Hypothalamus (tissue), 51 donors: Measurements from ENCODE around the gene MLXIPL.
"Not testable (repeated sequence)": the region's sequence is repeated elsewhere in the genome, so short reads cannot be mapped to it uniquely, and the experiment has no call there.

ENCODE experiments used
- DNase-seq, 51 donors: peaks; one replicate each; lab custom pipeline; 2025; lab: John Stamatoyannopoulos, UW

MLXIPL gene, protein sequence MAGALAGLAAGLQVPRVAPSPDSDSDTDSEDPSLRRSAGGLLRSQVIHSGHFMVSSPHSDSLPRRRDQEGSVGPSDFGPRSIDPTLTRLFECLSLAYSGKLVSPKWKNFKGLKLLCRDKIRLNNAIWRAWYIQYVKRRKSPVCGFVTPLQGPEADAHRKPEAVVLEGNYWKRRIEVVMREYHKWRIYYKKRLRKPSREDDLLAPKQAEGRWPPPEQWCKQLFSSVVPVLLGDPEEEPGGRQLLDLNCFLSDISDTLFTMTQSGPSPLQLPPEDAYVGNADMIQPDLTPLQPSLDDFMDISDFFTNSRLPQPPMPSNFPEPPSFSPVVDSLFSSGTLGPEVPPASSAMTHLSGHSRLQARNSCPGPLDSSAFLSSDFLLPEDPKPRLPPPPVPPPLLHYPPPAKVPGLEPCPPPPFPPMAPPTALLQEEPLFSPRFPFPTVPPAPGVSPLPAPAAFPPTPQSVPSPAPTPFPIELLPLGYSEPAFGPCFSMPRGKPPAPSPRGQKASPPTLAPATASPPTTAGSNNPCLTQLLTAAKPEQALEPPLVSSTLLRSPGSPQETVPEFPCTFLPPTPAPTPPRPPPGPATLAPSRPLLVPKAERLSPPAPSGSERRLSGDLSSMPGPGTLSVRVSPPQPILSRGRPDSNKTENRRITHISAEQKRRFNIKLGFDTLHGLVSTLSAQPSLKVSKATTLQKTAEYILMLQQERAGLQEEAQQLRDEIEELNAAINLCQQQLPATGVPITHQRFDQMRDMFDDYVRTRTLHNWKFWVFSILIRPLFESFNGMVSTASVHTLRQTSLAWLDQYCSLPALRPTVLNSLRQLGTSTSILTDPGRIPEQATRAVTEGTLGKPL

DNA sequence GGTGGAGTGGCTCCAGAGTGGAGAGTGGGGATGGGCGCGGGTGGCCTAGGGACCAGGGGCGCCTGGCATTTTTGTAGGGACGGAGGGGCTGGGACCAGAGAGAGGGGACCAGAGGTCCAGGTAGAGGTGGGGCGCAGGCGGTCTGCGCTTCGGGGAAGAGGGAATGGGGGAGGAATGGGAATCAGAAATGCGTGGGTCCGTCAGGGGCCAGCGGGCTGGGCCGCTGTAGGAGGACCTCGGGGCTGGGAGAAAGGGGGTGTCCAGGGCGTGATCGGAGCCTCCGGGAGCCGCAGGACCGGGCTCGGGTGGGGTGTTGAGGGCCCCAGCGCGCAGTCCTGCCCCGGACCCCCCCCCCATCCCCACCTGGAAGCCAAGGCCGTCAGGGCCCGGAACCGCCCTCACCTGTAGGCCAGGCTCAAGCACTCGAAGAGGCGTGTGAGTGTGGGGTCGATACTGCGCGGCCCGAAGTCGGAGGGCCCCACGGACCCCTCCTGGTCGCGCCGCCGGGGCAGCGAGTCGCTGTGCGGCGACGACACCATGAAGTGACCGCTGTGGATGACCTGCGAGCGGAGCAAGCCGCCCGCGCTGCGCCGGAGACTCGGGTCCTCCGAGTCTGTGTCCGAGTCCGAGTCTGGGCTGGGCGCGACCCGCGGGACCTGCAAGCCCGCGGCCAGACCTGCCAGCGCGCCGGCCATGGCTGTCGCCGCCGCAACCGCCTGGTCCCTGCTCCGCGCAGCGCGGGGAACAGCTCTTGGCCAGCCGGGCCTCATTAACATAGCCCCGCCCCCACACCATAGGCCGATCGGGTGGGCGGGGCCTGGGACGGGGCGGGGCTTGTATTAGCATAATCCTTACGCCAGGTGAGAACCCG is at the start of gene MLXIPL:
Gene MLXIPL, minus strand, starts transcription at position 725 of the 871 bp plus-strand sequence. Its CDS starts 30 bp downstream, at position 695.
- DNase-seq: peak in 30 of 51 donors; percentile 6 to 56 (median 30)

DNA sequence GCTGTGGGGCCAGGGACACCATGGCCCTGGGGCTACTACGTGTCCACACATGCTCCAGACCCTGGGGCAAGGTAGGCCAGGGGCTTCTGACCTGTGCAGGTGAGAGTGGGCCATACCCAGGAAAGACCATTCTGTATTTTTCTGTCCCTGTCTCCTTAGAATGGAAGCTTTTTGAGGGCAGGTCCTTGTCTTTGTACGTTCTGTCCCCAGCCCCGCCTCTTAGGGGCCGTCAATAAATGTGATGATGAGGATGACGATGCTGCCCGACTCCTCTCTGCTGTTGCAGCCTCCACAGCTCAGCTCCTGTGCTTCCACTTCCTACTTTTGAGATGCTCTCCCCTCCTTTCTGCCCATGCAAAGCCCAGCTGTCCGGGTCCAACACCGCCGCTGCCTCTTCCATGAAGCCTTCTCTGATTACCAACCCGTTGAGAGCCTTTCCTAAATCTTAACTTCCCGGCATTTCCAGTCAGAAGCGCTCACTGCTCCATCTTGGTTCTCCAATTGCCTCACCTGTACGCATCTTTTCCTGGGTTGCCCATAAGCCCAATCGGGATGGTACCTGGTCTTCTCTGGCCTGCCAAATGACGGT is 47.6 kb upstream of the MLXIPL start:
- DNase-seq: no peak

DNA sequence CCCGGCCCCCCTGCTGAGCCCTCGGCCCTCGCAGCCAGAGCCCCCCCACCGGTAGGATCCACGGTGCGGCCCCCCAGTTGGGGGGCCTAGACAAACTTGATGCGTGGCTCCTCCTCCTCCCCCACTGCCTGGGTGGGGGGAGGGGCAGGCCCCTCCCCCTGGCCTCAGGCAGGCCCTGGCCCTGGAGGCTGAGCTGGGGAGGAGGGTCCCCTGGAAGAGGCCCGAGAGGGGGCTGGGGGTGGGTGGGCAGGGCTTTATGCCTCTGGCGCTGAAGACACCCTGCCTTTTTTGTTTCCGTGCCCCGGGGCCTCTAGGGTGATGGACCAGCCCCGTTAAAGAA is 47.0 kb upstream of the MLXIPL start:
- DNase-seq: no peak

DNA sequence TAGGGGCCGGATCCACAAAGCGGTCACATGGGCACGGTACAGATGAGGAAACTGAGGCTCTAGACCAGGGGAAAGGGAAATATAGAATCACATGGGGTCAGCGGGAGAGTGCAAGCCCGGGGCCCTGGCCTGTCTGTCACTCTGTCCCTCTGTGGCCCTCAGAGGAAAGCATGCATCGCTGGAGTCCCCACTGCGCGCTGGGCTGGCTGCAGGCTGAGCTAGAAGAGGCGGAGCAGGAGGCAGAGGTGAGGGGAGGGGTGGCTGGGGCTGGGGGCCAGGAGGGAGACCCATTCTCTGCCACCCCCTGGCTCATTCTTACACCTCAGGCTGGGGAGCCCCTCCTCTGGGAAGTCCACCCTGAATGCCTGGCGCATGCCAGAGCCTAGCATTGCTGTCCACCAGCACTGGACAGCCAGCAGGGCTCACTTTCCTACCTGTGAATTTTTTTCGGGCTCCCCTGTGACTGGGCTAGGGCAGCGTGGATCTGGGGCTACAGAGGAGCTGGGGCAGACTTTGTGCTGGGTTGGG is 45.6 kb upstream of the MLXIPL start:
- DNase-seq: no peak

DNA sequence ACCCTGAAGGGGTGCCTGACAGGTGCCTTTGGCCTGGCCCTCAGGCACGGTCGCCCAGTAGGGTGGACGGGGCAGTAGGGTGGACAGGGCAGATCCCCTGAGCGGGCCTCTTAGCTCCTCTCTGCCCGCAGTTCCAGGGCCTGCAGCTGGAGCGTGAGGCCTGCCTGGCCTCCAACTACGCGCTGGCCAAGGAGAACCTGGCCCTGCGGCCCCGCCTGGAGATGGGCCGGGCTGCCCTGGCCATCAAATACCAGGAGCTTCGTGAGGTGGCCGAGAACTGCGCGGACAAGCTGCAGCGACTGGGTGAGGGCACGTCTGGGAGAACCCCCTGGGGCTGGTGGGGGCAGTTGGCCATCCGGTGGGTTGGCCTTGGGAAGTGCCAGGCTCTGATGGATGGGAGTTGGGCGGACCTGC is 45.0 kb upstream of the MLXIPL start:
- DNase-seq: no peak

DNA sequence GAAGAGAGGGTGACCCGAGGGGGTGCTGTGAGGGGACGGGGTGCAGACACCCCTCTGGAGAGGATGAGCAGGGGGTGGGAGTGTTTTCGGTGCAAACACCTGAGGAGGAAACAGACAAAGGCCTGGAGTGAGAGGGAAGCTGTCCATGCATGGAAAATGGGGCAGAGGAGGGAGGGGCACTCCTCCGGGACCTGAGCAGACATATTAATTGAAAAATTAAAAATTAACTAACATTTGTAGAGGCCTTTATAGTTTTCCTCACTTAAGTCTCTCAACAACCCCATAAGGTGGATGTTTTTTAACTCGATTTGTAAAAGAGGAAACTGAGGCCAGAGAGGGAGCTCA is 44.5 kb upstream of the MLXIPL start:
- no peak for DNase-seq

DNA sequence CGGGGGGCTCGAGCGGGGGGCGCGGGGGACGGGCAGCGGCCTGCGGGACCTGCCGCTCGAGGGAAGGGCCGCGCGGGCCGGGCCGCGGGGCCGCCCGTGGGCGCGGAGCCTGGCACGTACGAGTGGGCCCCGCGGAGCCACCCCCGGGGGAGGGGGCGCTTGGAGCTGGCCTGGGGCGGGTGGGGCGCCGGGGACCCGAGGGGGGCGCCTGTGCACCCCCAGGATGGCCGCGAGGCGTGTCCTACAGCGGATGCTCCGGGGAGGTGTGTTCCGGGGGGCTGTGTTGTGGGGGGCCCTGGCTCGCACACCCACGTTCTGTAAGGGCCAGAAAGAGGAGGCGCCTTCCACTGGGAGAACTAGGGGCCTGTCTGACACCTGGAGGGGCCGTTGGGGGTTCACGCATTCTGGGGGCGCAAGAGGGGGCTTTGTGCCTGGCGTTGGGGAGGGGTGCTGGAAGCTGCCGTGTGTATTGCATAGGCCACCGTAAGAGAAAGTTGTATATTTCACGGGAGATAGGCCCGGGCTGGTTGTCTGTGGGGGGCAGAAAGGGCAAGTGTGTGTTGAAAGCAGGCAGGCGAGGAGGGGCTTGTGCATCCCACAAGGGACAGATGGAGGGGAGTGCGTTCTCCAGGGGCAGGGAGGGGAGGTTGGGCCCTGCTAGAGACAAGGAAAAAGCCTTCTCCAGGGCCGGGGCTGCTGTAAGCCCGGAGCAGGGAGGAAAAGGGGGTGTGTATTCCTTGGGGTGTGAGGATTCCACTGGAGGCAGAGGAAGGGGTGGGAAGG is 44.0 kb upstream of the MLXIPL start:
- DNase-seq: peak in 4 of 51 donors; percentile 10 to 63 (median 41)

DNA sequence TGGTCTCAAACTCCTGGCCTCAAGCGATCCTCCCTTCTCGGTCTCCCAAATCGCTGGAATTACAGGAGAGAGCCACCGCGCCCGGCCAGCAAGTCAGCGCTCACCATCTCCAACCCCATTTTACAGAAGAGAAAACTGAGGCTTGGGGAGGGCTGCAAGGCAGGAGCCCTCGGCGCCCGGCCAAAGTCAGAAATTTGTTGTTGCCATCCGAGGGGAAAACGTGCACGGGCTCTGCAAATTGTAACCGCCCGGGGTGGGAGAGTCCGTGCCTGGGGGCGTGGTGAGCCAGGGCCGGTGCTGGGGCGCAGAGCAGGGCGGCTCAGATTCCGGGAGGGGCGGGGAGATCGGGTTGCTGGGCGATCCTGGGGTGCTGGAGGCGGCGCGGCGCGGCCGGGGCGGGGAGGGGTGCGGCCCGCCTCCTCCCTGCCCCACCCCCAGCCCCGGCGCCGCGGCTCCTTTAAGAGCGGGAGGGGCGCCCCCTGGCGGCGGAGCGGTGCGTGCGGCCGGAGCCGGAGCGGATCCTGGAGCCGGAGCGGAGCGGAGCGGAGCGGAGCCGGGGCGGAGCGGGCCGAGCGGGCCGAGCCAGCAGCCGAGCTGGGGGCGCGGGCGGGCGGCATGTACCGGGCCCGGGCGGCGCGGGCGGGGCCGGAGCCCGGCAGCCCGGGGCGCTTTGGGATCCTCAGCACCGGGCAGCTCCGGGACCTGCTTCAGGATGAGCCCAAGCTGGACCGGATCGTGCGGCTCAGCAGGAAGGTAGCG is 43.2 kb upstream of the MLXIPL start, which contains the start of gene VPS37D:
Gene VPS37D, plus strand, starts transcription at position 488 of the 759 bp plus-strand sequence. Its CDS starts 128 bp downstream, at position 616.
- peak in 50 of 51 donors; percentile 16 to 91 (median 71) for DNase-seq

DNA sequence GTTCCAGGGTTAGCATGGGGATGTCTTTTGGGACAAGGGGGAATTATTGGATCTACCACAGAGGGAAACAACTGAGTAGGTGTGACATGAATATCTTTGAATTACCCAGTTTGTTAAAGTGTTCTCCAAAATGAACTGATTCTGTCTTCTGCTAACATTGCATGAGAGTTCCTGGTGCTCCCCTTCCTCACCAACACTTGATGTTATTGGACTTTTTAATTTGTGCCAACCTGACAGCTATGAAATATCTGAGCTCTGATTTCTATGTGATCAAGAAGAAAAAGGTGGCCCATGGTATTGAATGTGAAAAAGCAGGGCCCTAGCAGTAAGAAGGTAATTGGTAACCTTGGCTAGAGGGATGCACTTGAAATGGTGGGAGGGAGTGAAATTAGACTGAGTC is 38.7 kb upstream of the MLXIPL start:
- no peak for DNase-seq

DNA sequence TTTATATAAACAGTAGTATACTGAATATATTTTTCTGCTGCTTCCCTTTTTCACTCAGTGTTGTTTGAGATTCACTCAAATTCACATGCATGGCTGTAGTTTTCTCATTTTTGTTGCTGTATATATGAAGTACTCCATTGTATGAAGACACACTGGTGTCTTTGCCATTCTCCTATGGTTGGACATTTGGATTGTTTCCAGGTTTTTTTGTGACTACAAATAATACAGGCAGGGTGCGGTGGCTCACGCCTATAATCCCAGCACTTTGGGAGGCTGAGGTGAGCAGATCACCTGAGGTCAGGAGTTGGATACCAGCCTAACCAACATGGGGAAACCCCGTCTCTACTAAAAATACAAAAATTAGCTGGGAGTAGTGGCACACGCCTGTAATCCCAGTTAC is 36.3 kb upstream of the MLXIPL start:
- DNase-seq: not testable (repeated sequence)

DNA sequence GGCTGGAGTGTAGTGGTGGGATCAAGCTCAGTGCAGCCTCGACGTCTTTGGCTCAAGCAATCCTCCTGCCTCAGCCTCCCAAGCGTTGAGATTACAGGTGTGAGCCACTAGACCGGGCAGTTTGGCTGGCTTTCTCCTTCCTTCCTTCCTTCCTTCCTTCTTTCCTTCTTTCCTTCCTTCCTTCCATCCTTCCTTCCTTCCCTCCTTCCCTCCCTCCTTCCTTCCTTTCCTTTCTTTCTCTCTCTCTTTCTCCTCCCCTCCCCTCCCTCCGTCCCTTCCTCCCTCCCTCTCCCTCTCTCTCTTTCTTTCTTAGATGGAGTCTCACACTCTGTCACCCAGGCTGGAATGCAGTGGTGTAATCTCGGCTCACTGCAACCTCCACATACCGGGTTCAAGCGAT is 35.7 kb upstream of the MLXIPL start:
- DNase-seq: no peak

DNA sequence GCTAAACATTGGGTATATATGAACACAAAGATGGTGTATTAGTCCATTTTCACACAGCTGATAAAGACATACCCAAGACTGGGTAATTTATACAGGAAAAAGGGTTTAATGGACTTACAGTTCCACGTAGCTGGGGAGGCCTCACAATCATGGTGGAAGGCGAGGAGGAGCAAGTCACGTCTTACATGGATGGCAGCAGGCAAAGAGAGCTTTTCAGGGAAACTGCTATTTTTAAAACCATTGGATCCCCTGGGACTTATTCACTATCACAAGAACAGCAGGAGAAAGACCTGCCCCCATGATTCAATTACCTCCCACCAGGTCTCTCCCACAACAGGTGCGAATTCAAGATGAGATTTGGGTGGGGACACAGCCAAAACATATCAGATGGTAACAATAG is 31.0 kb upstream of the MLXIPL start:
- DNase-seq: not testable (repeated sequence)

DNA sequence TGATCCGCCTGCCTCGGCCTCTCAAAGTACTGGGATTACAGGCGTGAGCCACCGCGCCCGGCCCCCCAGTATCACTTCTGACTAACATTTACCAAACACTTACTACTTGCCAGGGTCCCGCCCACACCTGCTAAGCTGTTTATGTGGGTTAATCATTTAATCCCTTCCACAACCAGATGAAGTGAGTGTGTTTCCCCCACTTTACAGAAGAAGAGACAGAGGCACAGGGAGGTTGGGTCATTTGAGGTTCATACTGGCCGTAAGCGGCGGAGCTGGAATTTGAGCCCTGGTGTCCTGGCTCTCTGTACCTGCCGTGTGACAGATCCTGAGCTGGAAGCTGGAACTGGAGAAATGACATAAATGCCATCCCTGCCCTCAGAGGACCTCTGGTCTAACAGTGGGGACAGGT is 28.2 kb upstream of the MLXIPL start:
- DNase-seq: peak in 1 of 51 donors; percentile 16

DNA sequence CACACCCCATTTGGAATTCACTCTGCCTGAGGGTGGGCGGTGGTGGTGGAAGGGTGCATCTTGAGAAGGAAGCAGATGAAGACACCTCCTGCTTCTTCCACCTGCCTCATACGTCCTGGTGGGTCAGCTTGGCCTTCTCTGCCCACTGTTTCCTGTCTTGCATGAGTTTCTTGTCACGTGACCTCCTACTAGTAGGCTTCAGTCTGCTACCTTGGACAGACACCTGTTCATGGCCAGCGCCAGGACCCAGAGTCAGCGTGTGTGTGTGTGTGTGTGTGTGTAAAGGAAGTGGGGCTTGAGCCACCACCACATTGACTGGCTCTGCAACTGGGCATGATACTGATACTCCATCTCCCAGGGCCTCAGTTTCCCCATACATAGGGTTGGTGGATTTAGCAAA is 26.2 kb upstream of the MLXIPL start:
- no peak for DNase-seq

DNA sequence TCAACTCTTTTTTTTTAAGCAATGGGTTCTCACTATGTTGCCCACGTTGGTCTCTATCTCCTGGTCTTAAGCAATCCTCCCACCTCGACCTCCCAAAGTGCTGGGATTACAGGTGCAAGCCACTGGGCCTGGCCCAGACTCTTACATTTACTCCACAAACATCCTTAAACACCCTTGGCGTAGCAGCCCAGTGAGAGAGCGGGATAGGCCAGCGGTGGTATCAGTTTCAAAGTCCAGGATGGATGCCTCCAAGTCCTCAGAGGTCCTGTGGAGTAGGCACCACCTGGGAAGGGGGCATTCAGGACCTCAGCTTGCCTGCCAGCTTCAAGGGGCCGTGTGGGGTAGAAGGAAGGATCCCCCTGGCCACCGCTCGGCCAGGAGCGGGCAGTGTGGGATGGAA is 25.3 kb upstream of the MLXIPL start:
- no peak for DNase-seq

DNA sequence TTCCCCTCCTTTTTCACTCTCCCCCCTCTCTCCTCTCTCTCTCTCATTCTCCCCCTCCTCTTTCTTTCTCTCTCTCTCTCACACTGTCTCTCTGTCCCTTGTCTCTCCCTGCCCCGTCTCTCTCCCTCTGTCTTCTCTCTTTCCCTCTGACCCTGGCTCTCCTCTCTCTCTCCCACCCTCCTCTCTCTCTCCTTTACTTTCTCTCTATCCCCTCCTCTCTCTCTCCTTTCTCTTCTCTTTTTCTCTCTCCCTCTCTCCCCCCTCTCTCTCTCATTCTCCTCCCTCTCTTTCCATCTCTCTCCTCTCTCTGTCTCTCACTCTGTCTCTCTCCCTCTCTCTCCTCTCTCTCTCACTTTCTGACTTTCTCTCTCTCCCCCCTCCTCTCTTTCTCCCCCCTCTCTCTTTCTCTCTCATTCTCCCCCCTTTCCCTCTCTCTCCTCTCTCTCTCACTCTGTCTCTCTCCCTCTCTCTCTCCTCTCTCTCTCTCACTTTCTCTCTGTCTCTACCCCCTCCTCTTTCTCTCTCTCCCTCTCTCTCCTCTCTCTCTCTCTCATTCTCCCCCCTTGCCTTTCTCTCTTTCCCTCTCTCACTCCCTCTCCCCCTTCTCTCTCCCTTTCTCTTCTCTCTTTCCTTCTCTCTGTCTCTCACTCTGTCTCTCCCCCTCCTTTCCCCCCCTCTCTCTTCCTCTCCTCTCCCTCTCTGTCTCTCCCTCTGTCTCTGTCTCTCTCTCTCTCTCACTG is 24.4 kb upstream of the MLXIPL start:
- DNase-seq: no peak

DNA sequence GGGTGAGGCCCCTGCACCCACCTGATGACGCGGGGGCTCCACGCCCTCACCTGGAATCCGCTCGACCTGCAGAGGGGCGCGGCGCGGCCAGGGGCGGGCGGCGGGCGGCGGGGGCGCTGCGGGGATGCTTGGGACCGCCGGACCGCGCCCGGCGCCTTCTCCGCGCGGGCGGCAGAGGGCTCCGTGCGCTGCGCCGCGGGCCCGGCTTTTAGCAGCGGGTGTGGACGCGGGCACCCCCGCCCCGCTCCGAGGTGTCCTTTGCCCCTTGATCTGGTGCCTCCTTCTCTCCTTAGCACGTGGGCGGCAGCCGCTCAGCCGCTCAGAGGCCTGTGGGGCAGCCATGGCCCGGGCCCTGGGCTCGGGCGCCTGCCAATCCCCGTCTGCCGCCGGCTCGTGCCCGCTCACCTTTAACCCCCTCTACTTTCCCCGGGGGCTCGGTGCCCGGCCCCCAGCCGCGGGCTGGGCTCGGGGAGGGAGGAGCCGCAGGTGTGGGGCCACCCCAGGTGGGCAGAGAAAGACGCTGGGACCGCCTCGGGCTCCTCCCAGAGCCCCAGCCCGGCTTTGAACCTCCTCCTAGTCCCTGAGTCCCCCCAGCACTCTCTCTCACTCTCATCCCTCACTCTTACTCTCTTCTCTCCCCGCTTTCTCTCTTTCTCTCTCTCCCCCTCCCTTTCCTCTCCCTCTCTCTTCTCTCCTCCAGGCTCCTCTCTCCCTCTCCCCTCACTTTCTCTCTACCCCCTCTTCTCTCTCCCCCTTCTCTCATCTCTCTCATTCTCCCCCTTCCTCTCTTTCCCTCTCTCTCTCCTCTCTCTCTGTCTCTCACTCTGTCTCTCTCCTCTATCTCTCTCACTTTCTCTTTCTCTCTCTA is 23.6 kb upstream of the MLXIPL start:
- peak in 1 of 51 donors; percentile 11 for DNase-seq
